NCI-H2107 (cell line): ENCODE results near the gene EHD4.

Experiments used
- DNase-seq: peaks from one replicate; lab custom pipeline; 2025; lab: John Stamatoyannopoulos, UW

EHD4 gene

GRCh38 chr15:41894791-41895463, 77.4 kb downstream of the EHD4 start:
- DNase-seq, result peak; percentile 52

- no peak for DNase-seq
Measured at GRCh38 chr15:41894251-41894790, 78.0 kb downstream of the EHD4 start.

GRCh38 chr15:41893422-41894250, 78.7 kb downstream of the EHD4 start, which contains the start of gene SPTBN5:
Gene SPTBN5, minus strand, starts transcription at chr15:41894053. Its CDS starts 556 bp downstream, at chr15:41893497.
- no peak for DNase-seq

- no peak for DNase-seq
Measured at GRCh38 chr15:41892621-41893421, 79.5 kb downstream of the EHD4 start.

- peak; percentile 70 for DNase-seq
Measured at GRCh38 chr15:41891946-41892345, 80.4 kb downstream of the EHD4 start.

GRCh38 chr15:41891226-41891625, 81.1 kb downstream of the EHD4 start:
- DNase-seq, result no peak

- DNase-seq, result no peak
Measured at GRCh38 chr15:41890050-41890690, 82.2 kb downstream of the EHD4 start.

- no peak for DNase-seq
Measured at GRCh38 chr15:41888662-41889253, 83.6 kb downstream of the EHD4 start.

GRCh38 chr15:41887893-41888292, 84.5 kb downstream of the EHD4 start:
- no peak for DNase-seq

- DNase-seq, result no peak
Measured at GRCh38 chr15:41887161-41887560, 85.2 kb downstream of the EHD4 start.

- no peak for DNase-seq
Measured at GRCh38 chr15:41886741-41887140, 85.6 kb downstream of the EHD4 start.

GRCh38 chr15:41885841-41886240, 86.5 kb downstream of the EHD4 start:
- no peak for DNase-seq

- no peak for DNase-seq
Measured at GRCh38 chr15:41885321-41885720, 87.0 kb downstream of the EHD4 start.

GRCh38 chr15:41884458-41884857, 87.9 kb downstream of the EHD4 start:
- no peak for DNase-seq

GRCh38 chr15:41883484-41883825, 88.9 kb downstream of the EHD4 start:
- DNase-seq, result no peak

- no peak for DNase-seq
Measured at GRCh38 chr15:41882689-41883483, 89.5 kb downstream of the EHD4 start.

GRCh38 chr15:41881920-41882688, 90.3 kb downstream of the EHD4 start:
- DNase-seq, result no peak

GRCh38 chr15:41881550-41881919, 90.8 kb downstream of the EHD4 start:
- DNase-seq, result no peak

- no peak for DNase-seq
Measured at GRCh38 chr15:41881086-41881485, 91.3 kb downstream of the EHD4 start.
